Measurements from ENCODE around the gene DHRSX.

DHRSX gene

DNA sequence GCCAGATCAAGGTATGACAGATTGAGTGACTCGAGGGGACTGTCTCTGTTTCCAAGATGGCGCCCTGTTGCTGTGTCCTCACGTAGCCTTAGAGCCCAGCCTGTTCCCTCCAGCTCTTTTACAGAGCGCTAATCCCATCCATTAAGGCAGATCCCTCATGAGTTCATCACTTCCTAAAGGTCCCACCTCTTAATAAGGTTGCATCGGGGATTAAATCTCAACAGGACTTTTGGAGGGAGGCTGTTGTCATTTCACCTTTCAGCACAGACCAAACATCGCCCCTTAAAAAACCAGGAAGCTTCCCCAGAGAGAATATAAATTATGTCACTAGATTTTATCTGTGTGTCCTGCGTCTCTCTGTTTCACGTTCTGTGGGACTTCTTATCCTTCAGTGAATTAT lies 32.6 kb upstream of the DHRSX start:
- no peak for TF ChIP-seq GATA3 (IDR thresholded peaks at IDR 0.05; ENCODE audit: low read depth, low read length)
- no peak; the same call in 1 of the 2 replicates for TF ChIP-seq GATA2 (IDR thresholded peaks at IDR 0.05; ENCODE audit: low read depth, low read length)

DNA sequence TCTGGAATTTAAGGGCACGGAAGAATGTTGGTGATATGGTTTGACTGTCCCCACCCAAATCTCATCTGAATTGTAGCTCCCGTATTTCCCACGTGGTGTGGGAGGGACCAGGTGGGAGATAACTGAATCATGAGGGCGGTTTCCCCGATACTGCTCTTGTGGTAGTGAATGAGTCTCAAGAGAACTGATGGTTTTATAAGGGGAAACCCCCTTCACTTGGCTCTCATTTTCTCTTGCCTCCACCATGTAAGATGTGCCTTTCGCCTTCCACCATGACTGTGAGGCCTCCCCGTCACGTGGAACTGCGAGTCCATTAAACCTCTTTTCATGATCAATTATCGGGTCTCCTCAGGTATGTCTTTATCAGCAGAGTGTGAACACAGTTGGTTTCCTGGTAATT lies 25.6 kb upstream of the DHRSX start:
- TF ChIP-seq GATA2 (IDR thresholded peaks at IDR 0.05; ENCODE audit: low read depth, low read length) (no peak), GATA3 (IDR thresholded peaks at IDR 0.05; ENCODE audit: low read depth, low read length) (no peak)

DNA sequence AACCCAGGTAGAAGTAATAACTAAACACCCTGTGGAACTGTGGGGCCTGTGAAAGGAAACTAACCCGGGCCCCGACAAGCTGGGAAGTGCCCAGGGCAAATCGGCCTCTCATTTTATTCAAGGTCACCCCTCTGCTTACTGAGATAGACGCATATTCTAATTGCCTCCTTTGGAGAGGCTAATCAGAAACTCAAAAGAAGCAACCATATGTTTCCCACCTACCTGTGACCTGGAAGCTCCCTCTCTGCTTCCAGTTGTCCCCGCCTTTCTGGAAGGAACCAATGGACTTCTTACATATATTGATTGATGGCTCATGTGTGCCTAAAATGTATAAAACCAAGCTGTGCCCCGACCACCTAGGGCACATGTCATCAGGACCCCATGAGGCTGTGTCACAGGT lies 23.1 kb upstream of the DHRSX start:
- TF ChIP-seq GATA2 (IDR thresholded peaks at IDR 0.05; ENCODE audit: low read depth, low read length) (no peak), GATA3 (IDR thresholded peaks at IDR 0.05; ENCODE audit: low read depth, low read length) (no peak)

DNA sequence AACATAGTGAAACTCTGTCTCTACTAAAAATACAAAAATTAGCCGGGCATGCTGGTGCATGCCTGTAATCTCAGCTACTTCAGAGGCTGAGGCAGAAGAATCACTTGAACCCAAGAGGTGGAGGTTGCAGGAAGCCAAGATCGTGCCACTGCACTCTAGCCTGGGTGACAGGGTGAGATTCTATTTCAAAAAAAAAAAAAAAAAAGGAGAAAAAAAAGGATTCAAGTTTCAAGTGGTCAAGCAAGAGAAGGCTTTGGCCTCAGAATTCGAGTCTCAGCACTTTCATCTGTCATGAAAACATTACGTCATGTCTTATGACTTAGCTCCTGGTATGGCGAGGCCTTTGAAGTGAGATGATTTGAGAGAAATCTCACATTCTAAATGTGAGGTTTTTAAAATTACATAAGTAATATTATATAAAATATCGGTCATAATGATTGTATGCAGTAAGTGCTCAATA lies 21.2 kb upstream of the DHRSX start:
- no peak for TF ChIP-seq GATA2 (IDR thresholded peaks at IDR 0.05; ENCODE audit: low read depth, low read length)
- TF ChIP-seq GATA3 (IDR thresholded peaks at IDR 0.05; ENCODE audit: low read depth, low read length) = no peak

DNA sequence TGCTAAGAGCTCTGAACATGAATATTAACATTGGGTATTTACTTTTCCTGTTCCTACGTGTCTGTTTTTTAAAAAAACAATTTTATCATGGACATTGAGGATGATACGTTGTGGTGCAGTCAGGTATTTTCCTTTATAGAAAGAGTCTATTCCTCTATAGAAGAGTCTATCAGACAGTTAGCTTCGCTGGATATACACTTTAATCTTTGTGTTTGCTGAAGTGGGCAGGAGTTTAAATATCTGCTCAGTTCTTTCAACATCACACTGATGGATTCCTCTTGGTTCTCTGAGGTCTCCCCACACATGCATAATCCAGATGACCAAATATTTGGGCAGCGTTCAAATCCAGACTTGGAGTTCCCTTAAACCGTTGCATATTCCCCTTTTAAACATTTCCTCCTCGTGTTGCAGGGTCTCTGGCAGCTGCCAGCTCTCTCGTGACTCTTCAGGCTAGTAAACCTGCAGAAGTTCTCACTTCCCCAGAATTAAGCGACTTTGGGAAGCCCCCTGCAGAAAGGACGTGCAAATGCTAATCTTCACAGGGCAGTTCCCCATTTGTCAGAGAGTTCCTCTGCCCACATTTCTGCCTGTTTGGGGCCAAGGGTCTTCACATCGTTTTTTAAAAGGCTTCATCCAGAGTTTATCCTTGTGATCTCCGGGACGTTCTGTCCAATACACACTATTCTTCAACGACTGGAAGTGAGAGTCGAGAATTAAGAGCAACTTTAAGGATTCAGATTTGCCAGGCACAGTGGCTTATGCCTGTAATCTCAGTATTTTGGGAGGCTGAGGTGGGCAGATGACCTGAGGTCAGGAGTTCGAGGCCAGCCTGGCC lies 20.5 kb upstream of the DHRSX start:
- TF ChIP-seq GATA3 (IDR thresholded peaks at IDR 0.05; ENCODE audit: low read depth, low read length) (no peak), GATA2 (IDR thresholded peaks at IDR 0.05; ENCODE audit: low read depth, low read length) (no peak)

DNA sequence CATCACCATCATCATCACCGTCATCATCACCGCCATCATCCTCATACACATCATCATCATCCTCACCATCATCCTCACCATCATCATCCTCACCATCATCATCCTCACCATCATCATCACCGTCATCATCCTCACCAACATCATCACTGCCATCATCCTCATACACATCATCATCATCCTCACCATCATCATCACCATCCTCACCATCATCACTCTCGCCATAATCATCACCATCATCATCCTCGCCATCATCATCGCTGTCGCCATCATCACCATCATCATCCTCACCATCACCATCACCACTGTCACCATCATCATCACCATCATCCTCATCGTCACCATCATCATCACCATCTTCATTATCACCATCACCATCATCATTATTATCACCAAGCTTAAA lies 19.8 kb upstream of the DHRSX start:
- no peak for TF ChIP-seq GATA3 (IDR thresholded peaks at IDR 0.05; ENCODE audit: low read depth, low read length)

DNA sequence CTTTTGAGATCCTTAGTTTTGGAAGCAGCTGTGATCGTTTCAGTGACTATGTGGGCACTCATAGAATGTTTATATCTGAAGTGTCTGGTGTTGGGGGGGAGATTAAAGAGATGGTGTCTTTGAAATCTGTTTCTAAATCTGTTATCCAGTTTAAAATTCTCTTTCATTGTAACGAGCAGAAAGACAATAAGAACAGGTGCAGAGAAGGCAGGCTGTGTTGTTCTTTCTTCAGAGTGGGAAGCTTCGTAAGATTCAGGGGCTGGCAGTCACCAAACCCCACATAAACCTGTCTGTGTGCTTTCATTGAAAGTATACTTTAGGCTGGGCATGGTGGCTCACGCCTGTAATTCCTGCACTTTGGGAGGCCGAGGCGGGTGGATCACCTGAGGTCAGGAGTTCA lies 16.3 kb upstream of the DHRSX start:
- no peak for TF ChIP-seq GATA3 (IDR thresholded peaks at IDR 0.05; ENCODE audit: low read depth, low read length)
- TF ChIP-seq GATA2 (IDR thresholded peaks at IDR 0.05; ENCODE audit: low read depth, low read length) = no peak

DNA sequence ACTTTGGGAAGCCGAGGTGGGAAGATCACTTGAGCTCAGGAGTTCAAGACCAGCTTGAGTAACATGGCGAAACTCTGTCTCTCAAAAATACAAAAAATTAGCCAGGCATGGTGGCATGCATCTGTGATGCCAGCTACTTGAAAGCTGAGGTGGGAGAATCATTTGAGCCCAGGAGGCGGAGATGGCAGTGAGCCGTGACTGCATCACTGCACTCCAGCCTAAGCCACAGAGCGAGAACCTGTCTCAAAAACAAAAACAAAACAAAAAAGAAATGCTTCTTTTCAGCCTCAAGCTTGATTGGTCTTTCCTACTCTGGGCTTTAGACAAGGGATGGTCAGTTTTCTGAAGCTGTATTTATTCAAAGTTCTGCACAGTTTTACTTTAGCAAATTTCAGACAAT lies 15.8 kb upstream of the DHRSX start:
- TF ChIP-seq GATA2 (IDR thresholded peaks at IDR 0.05; ENCODE audit: low read depth, low read length) (no peak), GATA3 (IDR thresholded peaks at IDR 0.05; ENCODE audit: low read depth, low read length) (no peak)

DNA sequence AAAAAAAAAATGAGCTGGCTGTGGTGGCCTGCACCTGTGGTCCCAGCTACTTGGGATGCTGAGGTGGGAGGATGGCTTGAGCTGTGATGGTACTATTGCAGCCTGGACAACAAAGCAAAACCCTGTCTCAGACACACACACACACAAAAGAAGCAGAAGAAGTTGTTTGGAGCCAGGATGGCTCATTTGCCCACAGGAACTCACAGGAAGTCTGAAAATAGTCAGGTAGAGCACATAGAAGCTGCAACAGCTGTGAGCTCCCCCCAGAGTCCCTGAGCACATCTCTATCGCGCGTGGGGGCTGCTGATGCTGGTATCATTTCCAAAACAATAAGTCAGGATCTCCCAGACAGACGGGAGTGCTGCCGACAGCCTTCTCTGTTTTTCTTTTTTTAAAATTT lies 13.4 kb upstream of the DHRSX start:
- TF ChIP-seq GATA2 (IDR thresholded peaks at IDR 0.05; ENCODE audit: low read depth, low read length) (no peak), GATA3 (IDR thresholded peaks at IDR 0.05; ENCODE audit: low read depth, low read length) (no peak)

DNA sequence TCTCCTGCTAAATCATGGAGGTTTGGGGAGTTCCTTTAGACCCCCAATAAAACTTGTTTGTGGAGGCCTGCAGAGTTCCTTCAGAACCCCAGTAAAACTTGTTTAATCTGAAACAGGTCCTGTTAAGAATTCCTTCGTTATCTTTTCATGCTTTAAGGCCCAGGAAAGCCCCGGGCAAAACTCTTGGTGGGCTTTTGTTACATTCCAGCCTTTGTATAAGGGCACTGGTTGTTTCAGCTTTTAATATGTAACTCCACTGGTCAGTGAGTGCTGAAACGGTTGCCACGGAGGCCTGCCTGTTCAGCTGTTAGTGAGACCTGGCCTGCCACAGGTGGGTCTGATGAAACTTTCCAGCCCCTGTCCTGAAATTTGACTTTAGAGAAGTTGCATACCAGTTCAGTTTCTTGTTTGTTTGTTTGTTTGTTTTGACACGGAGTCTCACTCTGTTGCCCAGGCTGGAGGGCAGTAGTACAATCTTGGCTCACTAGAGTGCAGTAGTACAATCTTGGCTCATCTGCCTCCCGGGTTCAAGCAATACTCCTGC lies 12.4 kb upstream of the DHRSX start:
- TF ChIP-seq GATA3 (IDR thresholded peaks at IDR 0.05; ENCODE audit: low read depth, low read length) = no peak
- TF ChIP-seq GATA2 (IDR thresholded peaks at IDR 0.05; ENCODE audit: low read depth, low read length) = no peak

DNA sequence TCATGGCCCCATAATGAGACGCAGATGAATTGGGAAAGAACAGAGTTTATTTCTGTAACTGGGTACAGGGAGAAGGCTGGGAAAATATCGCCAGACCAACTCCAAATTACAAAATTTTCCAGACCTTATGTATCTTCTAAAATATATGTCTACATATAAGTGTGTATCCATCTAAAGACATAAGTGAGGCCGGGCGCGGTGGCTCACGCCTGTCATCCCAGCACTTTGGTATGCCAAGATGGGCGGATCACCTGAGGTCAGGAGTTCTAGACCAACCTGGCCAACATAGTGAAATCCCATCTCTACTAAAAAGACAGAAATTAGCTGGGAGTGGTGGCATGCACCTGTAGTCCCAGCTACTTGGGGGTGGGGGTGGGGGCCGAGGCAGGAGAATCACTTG lies 11.7 kb upstream of the DHRSX start:
- TF ChIP-seq GATA2 (IDR thresholded peaks at IDR 0.05; ENCODE audit: low read depth, low read length) = no peak
- TF ChIP-seq GATA3 (IDR thresholded peaks at IDR 0.05; ENCODE audit: low read depth, low read length) = no peak

DNA sequence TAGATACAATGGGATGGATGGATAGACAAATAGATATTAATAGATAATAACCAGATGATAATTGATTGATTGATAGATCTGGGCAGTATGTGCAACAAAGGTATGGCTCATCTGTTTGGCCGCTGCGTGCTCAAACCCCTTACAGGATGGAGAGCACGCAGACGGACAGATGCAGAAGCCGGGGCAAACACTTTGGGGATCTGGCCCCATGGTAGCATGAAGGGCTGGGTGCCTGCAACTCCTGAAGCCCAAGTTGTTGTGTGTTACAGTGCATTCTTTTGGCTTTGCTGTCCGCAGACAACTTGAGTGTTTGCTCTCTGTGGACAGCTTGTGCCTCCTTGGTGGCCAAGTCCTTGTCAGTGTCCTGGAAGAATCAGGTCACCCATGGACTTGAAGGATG lies 10.6 kb upstream of the DHRSX start:
- TF ChIP-seq GATA2 (IDR thresholded peaks at IDR 0.05; ENCODE audit: low read depth, low read length) (no peak), GATA3 (IDR thresholded peaks at IDR 0.05; ENCODE audit: low read depth, low read length) (no peak)

DNA sequence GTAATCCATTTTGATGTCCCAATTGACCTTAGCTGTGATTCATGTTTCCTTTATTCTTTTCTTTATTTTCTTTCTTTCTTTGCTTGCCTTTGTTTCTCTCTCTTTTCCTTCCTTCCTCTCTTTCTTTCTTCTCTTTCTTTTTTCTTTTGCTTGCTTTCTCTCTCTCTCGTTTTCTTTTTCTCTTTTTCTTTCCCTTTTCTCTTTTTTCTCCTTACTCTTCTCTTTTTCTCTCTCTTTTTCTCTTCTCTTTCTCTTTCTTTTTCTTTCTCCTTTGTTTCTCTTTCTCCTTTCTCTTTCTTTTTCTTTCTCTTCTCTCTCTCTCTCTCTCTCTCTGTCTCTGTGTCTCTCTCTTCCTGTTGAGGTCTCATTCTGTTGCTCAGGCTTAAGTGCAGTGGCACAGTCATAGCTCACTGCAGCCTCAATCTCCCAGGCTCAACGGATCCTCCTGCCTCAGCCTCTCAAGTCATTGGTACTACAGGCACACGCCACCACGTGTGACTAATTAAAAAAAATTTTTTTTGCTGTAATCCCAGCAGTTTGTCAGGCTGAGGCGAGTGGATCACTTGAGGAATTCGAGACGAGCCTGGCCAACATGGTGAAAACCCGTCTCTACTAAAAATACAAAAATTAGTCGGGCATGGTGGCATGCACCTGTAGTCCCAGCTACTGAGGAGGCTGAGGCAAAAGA lies 8.0 kb upstream of the DHRSX start:
- TF ChIP-seq GATA3 (IDR thresholded peaks at IDR 0.05; ENCODE audit: low read depth, low read length) (no peak), GATA2 (IDR thresholded peaks at IDR 0.05; ENCODE audit: low read depth, low read length) (no peak)

DNA sequence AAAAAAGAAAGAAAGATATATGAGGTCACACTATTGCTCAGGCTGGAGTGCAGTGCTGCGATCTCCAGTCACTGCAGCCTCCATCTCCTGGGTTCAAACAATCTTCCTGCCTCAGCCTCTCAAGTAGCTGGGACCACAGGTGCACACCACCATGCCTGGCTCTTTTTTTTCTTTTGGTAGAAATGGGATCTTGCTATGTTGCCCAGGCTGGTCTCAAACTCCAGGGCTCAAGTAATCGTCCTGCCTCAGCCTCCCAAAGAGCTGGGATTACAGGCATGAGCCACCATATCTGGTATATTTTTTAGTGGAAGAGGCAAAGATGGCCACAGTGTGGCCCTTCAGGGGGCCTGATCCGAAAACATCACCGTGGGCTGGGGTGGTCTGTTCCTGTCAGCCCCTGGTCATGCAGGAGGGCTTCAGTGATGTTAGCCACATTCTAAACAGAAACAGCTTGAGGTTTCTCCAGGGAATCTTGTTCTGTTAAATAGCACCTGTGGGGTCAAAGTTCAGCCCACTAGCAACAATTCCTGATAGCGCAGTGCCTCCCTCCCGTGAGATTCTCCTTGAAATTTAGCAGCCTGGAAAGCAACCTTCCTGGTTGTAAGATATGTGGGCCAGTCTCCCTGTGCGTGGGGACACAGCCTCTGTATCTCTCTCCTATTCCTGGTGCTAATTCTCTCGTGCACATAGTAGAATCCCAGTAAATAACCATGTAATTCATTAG lies 7.3 kb upstream of the DHRSX start:
- no peak for TF ChIP-seq GATA2 (IDR thresholded peaks at IDR 0.05; ENCODE audit: low read depth, low read length)
- TF ChIP-seq GATA3 (IDR thresholded peaks at IDR 0.05; ENCODE audit: low read depth, low read length) = no peak

All from SH-SY5Y (cell line).